ENCODE results near the gene CEP97.
A peak's percentile ranks its signal among the peaks of the same experiment; 100 is the strongest.

Gene CEP97

GRCh38 chr3:101811875-101812274, 87.5 kb downstream of the CEP97 start:
- no peaks in the 10 kb centered on the region for H3K27me3 ChIP-seq (ENCODE audit: control insufficient read depth, insufficient read depth, low read length)
- no peak overlapping the region for H3K4me2 ChIP-seq (ENCODE audit: low read length)
- H3K36me3 ChIP-seq (ENCODE audit: insufficient read depth, low read length), result peaks cover 10% of the 10 kb centered on the region
- peaks cover 21% of the 10 kb centered on the region for H3K4me1 ChIP-seq (ENCODE audit: control insufficient read depth, insufficient read depth, low read length)
- no peak overlapping the region for H3K4me3 ChIP-seq (ENCODE audit: low read length)
- no peaks in the 10 kb centered on the region for H3K9me3 ChIP-seq (replicated peaks; ENCODE audit: low read length)
- no peak overlapping the region for H3K9ac ChIP-seq (ENCODE audit: low read depth, low read length)

GRCh38 chr3:101812895-101813294, 88.5 kb downstream of the CEP97 start:
- peak overlapping the region; percentile 24 for H3K9ac ChIP-seq (ENCODE audit: low read depth, low read length)
- no peak overlapping the region for H3K4me3 ChIP-seq (ENCODE audit: low read length)
- no peaks in the 10 kb centered on the region for H3K9me3 ChIP-seq (replicated peaks; ENCODE audit: low read length)
- H3K36me3 ChIP-seq (ENCODE audit: insufficient read depth, low read length), result peaks cover 8% of the 10 kb centered on the region
- H3K4me2 ChIP-seq (ENCODE audit: low read length), result no peak overlapping the region
- no peaks in the 10 kb centered on the region for H3K27me3 ChIP-seq (ENCODE audit: control insufficient read depth, insufficient read depth, low read length)
- H3K4me1 ChIP-seq (ENCODE audit: control insufficient read depth, insufficient read depth, low read length), result peaks cover 21% of the 10 kb centered on the region

GRCh38 chr3:101813817-101814440, 89.5 kb downstream of the CEP97 start:
- Histone ChIP-seq H3K4me3 (ENCODE audit: low read length) (no peak overlapping the region), H3K9ac (ENCODE audit: low read depth, low read length) (peak overlapping the region; percentile 24), H3K4me2 (ENCODE audit: low read length) (no peak overlapping the region), H3K9me3 (replicated peaks; ENCODE audit: low read length) (no peaks in the 10 kb centered on the region), H3K27me3 (ENCODE audit: control insufficient read depth, insufficient read depth, low read length) (no peaks in the 10 kb centered on the region), H3K36me3 (ENCODE audit: insufficient read depth, low read length) (peaks cover 8% of the 10 kb centered on the region), H3K4me1 (ENCODE audit: control insufficient read depth, insufficient read depth, low read length) (peaks cover 20% of the 10 kb centered on the region)

- no peak overlapping the region for H3K4me2 ChIP-seq (ENCODE audit: low read length)
- H3K36me3 ChIP-seq (ENCODE audit: insufficient read depth, low read length), result peaks cover 10% of the 10 kb centered on the region
- no peak overlapping the region for H3K9ac ChIP-seq (ENCODE audit: low read depth, low read length)
- no peak overlapping the region for H3K4me3 ChIP-seq (ENCODE audit: low read length)
- H3K27me3 ChIP-seq (ENCODE audit: control insufficient read depth, insufficient read depth, low read length), result no peaks in the 10 kb centered on the region
- peaks cover 11% of the 10 kb centered on the region for H3K4me1 ChIP-seq (ENCODE audit: control insufficient read depth, insufficient read depth, low read length)
- no peaks in the 10 kb centered on the region for H3K9me3 ChIP-seq (replicated peaks; ENCODE audit: low read length)
Measured at GRCh38 chr3:101814835-101815234, 90.4 kb downstream of the CEP97 start.

GRCh38 chr3:101816215-101817149, 92.1 kb downstream of the CEP97 start:
- no peak overlapping the region for H3K9ac ChIP-seq (ENCODE audit: low read depth, low read length)
- no peak overlapping the region for H3K4me2 ChIP-seq (ENCODE audit: low read length)

GRCh38 chr3:101817992-101818391, 93.6 kb downstream of the CEP97 start:
- no peaks in the 10 kb centered on the region for H3K27me3 ChIP-seq (ENCODE audit: control insufficient read depth, insufficient read depth, low read length)
- H3K4me1 ChIP-seq (ENCODE audit: control insufficient read depth, insufficient read depth, low read length), result peaks cover 8% of the 10 kb centered on the region
- H3K4me3 ChIP-seq (ENCODE audit: low read length), result no peak overlapping the region
- peaks cover 27% of the 10 kb centered on the region for H3K36me3 ChIP-seq (ENCODE audit: insufficient read depth, low read length)
- H3K4me2 ChIP-seq (ENCODE audit: low read length), result no peak overlapping the region
- H3K9ac ChIP-seq (ENCODE audit: low read depth, low read length), result no peak overlapping the region
- H3K9me3 ChIP-seq (replicated peaks; ENCODE audit: low read length), result no peaks in the 10 kb centered on the region

More at GRCh38 chr3:101816215-101817149, 92.1 kb downstream of the CEP97 start:
- Histone ChIP-seq H3K4me1 (ENCODE audit: control insufficient read depth, insufficient read depth, low read length) (peaks cover 8% of the 10 kb centered on the region), H3K9me3 (replicated peaks; ENCODE audit: low read length) (no peaks in the 10 kb centered on the region), H3K27me3 (ENCODE audit: control insufficient read depth, insufficient read depth, low read length) (no peaks in the 10 kb centered on the region), H3K4me3 (ENCODE audit: low read length) (no peak overlapping the region), H3K36me3 (ENCODE audit: insufficient read depth, low read length) (peaks cover 17% of the 10 kb centered on the region)

GRCh38 chr3:101819649-101820206, 95.3 kb downstream of the CEP97 start:
- Histone ChIP-seq H3K4me1 (ENCODE audit: control insufficient read depth, insufficient read depth, low read length) (peaks cover 5% of the 10 kb centered on the region), H3K9me3 (replicated peaks; ENCODE audit: low read length) (no peaks in the 10 kb centered on the region), H3K9ac (ENCODE audit: low read depth, low read length) (no peak overlapping the region), H3K36me3 (ENCODE audit: insufficient read depth, low read length) (peaks cover 27% of the 10 kb centered on the region), H3K27me3 (ENCODE audit: control insufficient read depth, insufficient read depth, low read length) (no peaks in the 10 kb centered on the region), H3K4me3 (ENCODE audit: low read length) (no peak overlapping the region), H3K4me2 (ENCODE audit: low read length) (no peak overlapping the region)
